SK-N-SH (cell line): Measurements from ENCODE around the gene F8. TPM values are rescaled to one million over a fixed set of nuclear protein-coding genes. Genes with fewer than 3 reads are reported as not detected.
A peak's percentile ranks its signal among the peaks of the same experiment; 100 is the strongest.

Source experiments
- CTCF ChIA-PET: fragments of 300-600, 350-600 bp; formaldehyde crosslinking; extraction: SDS; loops from one replicate; lab custom pipeline; 2021; lab: Yijun Ruan, JAX
- POLR2A ChIA-PET: fragments of 350-600 bp; sonication (Branson Sonifier 250); formaldehyde crosslinking; extraction: SDS; loops from one replicate; lab custom pipeline; 2020; ENCODE audit warnings: antibody characterized with exemption, inconsistent platforms; lab: Yijun Ruan, JAX
- DNase-seq: peaks from one replicate; pipeline ENCODE4 v3.0.0; 2012
- H2AFZ ChIP-seq: fragments of 200-600 bp; sonication (generic); 2 replicates; pipeline ENCODE4 v1.8.1; 2016; ENCODE audit warnings: antibody characterized with exemption, mild to moderate bottlenecking, low read depth
- H3F3A ChIP-seq: fragments of 200-600 bp; sonication (generic); replicated peaks from 2 replicates; pipeline ENCODE3; 2016; ENCODE audit warnings: antibody characterized with exemption, mild to moderate bottlenecking; ENCODE audit not compliant: insufficient read depth
- H3K27ac ChIP-seq, 2 experiments: fragments of 200-500 bp in 1 of 2; fragments of 200-600 bp in 1 of 2; sonication (Bioruptor generic) in 1 of 2; sonication (generic), shearing (Covaris generic) in 1 of 2; 2 replicates each; pipeline versions ENCODE4 v1.5.1 to v1.6.1; 2014 to 2016; ENCODE audit warnings: low read depth in 2 of 2, inconsistent platforms in 1 of 2, low read length in 1 of 2, mild to moderate bottlenecking in 1 of 2, mixed read lengths in 1 of 2
- H3K27me3 ChIP-seq: fragments of 200-600 bp; sonication (generic), shearing (Covaris generic); 2 replicates; pipeline ENCODE4 v1.6.1; 2016; ENCODE audit warnings: mixed run types; ENCODE audit not compliant: insufficient read depth
- H3K36me3 ChIP-seq, 2 experiments: fragments of 200-500 bp in 1 of 2; fragments of 200-600 bp in 1 of 2; sonication (Bioruptor generic) in 1 of 2; sonication (generic) in 1 of 2; replicated peaks in 1 of 2; 2 replicates each; pipeline versions ENCODE3 to v1.5.1; 2014 to 2016; ENCODE audit warnings: low read length in 1 of 2, mild to moderate bottlenecking in 1 of 2; ENCODE audit not compliant: insufficient read depth in 2 of 2, control insufficient read depth in 1 of 2
- H3K4me1 ChIP-seq, 2 experiments: fragments of 200-500 bp in 1 of 2; fragments of 200-600 bp in 1 of 2; sonication (Bioruptor generic) in 1 of 2; sonication (generic), shearing (Covaris generic) in 1 of 2; 2 replicates each; pipeline versions ENCODE4 v1.5.1 to v1.6.1; 2014 to 2016; ENCODE audit warnings: low read depth in 1 of 2, low read length in 1 of 2, mixed run types in 1 of 2; ENCODE audit not compliant: insufficient read depth in 2 of 2, control insufficient read depth in 1 of 2
- H3K4me2 ChIP-seq: fragments of 200-600 bp; sonication (generic), shearing (Covaris generic); 2 replicates; pipeline ENCODE4 v1.6.1; 2017; ENCODE audit warnings: mixed run types
- H3K4me3 ChIP-seq, 2 experiments: fragments of 200-500 bp in 1 of 2; fragments of 200-600 bp in 1 of 2; sonication (Bioruptor generic) in 1 of 2; sonication (generic), shearing (Covaris generic) in 1 of 2; 2 replicates each; pipeline versions ENCODE4 v1.5.1 to v1.8.1; 2014 to 2016; ENCODE audit warnings: low read depth in 2 of 2, inconsistent platforms in 1 of 2, low read length in 1 of 2, mild to moderate bottlenecking in 1 of 2, mixed read lengths in 1 of 2, moderate library complexity in 1 of 2
- H3K79me2 ChIP-seq: fragments of 200-600 bp; sonication (generic); 2 replicates; pipeline ENCODE4 v1.8.1; 2017; ENCODE audit warnings: mild to moderate bottlenecking; ENCODE audit not compliant: insufficient read depth
- H3K9ac ChIP-seq: fragments of 200-600 bp; sonication (generic); 2 replicates; pipeline ENCODE4 v1.6.1; 2017; ENCODE audit warnings: mixed run types
- H3K9me2 ChIP-seq: fragments of 200-600 bp; sonication (generic); 2 replicates; pipeline ENCODE4 v1.6.1; 2017; ENCODE audit warnings: mixed run types
- H3K9me3 ChIP-seq: fragments of 200-600 bp; sonication (generic); 2 replicates; pipeline ENCODE4 v1.6.1; 2017; ENCODE audit warnings: mixed run types, mild to moderate bottlenecking, moderate library complexity
- H4K20me1 ChIP-seq: fragments of 200-600 bp; sonication (generic); 2 replicates; pipeline ENCODE4 v1.6.1; 2017; ENCODE audit warnings: mild to moderate bottlenecking, mixed run types; ENCODE audit not compliant: insufficient read depth
- CTCF ChIP-seq: fragments of 200-600 bp; sonication (generic); IDR thresholded peaks from 2 replicates; pipeline ENCODE4 v1.6.1; 2017; ENCODE audit warnings: antibody characterized with exemption, mild to moderate bottlenecking, moderate library complexity
- ELF1 ChIP-seq: IDR thresholded peaks from 2 replicates; pipeline ENCODE4 v1.4.0; 2012
- EP300 ChIP-seq, 2 experiments: IDR thresholded peaks; 2 replicates each; pipeline versions ENCODE4 v1.4.0 to v1.6.1; 2012; ENCODE audit warnings: borderline replicate concordance in 1 of 2, low read depth in 1 of 2, low read length in 1 of 2
- FOSL2 ChIP-seq: IDR thresholded peaks from 2 replicates; pipeline ENCODE4 v1.4.0; 2012; ENCODE audit warnings: low read depth, mild to moderate bottlenecking, moderate library complexity, borderline replicate concordance
- GATA2 ChIP-seq: sonication (generic); formaldehyde crosslinking; IDR thresholded peaks from 2 replicates; pipeline ENCODE4 v1.5.0; 2020; ENCODE audit warnings: mild to moderate bottlenecking, missing genetic modification reagents
- JUND ChIP-seq: IDR thresholded peaks from 2 replicates; pipeline ENCODE4 v1.4.0; 2012
- MEF2A ChIP-seq: IDR thresholded peaks from 2 replicates; pipeline ENCODE4 v1.4.0; 2012; ENCODE audit warnings: low read depth, borderline replicate concordance
- NRF1 ChIP-seq: IDR thresholded peaks from 2 replicates; pipeline ENCODE4 v1.6.1; 2012; ENCODE audit warnings: low read depth, mild to moderate bottlenecking, low read length
- POLR2AphosphoS5 ChIP-seq: IDR thresholded peaks from 2 replicates; pipeline ENCODE4 v1.6.1; 2012; ENCODE audit warnings: low read depth, low read length
- RAD21 ChIP-seq: IDR thresholded peaks from 2 replicates; pipeline ENCODE4 v1.6.1; 2012; ENCODE audit warnings: mild to moderate bottlenecking, low read length
- RCOR1 ChIP-seq: fragments of 150-350 bp; IDR thresholded peaks from 2 replicates; pipeline ENCODE4 v1.6.1; 2017; ENCODE audit warnings: antibody characterized with exemption, low read length
- RFX5 ChIP-seq: IDR thresholded peaks from 2 replicates; pipeline ENCODE4 v1.6.1; 2012; ENCODE audit warnings: mild to moderate bottlenecking, improper control_type of control experiment, low read length
- RXRA ChIP-seq: IDR thresholded peaks from 2 replicates; pipeline ENCODE4 v1.4.0; 2012; ENCODE audit warnings: low read depth, mild to moderate bottlenecking, borderline replicate concordance
- SIN3A ChIP-seq: IDR thresholded peaks from 2 replicates; pipeline ENCODE4 v1.6.1; 2012; ENCODE audit warnings: low read depth, mild to moderate bottlenecking, low read length, moderate library complexity, borderline replicate concordance
- SMC3 ChIP-seq: IDR thresholded peaks from 2 replicates; pipeline ENCODE4 v1.6.1; 2012; ENCODE audit warnings: low read depth, low read length, improper control_type of control experiment
- TAF1 ChIP-seq: IDR thresholded peaks from 2 replicates; pipeline ENCODE4 v1.6.1; 2012; ENCODE audit warnings: low read depth, mild to moderate bottlenecking, low read length, moderate library complexity, borderline replicate concordance
- TCF12 ChIP-seq: IDR thresholded peaks from 2 replicates; pipeline ENCODE4 v1.4.0; 2012
- USF2 ChIP-seq: fragments of 150-350 bp; IDR thresholded peaks from 2 replicates; pipeline ENCODE4 v1.6.1; 2017; ENCODE audit warnings: antibody characterized with exemption, low read length, low read depth, borderline replicate concordance
- WGBS: methylation state at CpG from one replicate; pipeline ENCODE4 v1.1.6; 2017; ENCODE audit warnings: low lambda C conversion rate; 5-methylcytosine and 5-hydroxymethylcytosine counted together
- polyA plus RNA-seq, 3 experiments: library from polyadenylated mRNA; depleted of rRNA; stranded (reverse); fragments of >200 nt; gene quantifications; 2 replicates each; pipeline ENCODE4 v1.2.3, GENCODE V29; 2012

Gene F8
- polyA plus RNA-seq, 1 of the 3 experiments (the other 2 are of a cell fraction), result 2.5 TPM

- Histone ChIP-seq H3K9ac (no peak overlapping the region), H3K36me3 (no peaks in the 10 kb centered on the region), H3K4me1 (no peaks in the 10 kb centered on the region), H3K4me3 (no peak overlapping the region), H3K27ac (no peak overlapping the region), H3K79me2 (no peaks in the 10 kb centered on the region), H3K9me3 (0 out of 2 replicates have a peak, but pooled peaks cover 5% of the 10 kb centered on the region), H3F3A (no peaks in the 10 kb centered on the region), H3K9me2 (no peaks in the 10 kb centered on the region), H3K4me2 (no peak overlapping the region), H3K27me3 (no peaks in the 10 kb centered on the region), H2AFZ (0 out of 2 replicates have a peak overlapping the region, but pooled peaks have one; percentile 25), H4K20me1 (no peaks in the 10 kb centered on the region)
- TF ChIP-seq SMC3, result peak; percentile 11; the same call in 1 of the 2 replicates
- TF ChIP-seq RAD21, result peak; percentile 54
- TF ChIP-seq GATA2 (CRISPR knock-in tag), result no peak
- POLR2A ChIA-PET, result no interaction called here
- 23% methylated on average over 3 of the region's 3 CpGs for WGBS
- DNase-seq, result no peak
- CTCF ChIA-PET, result interaction anchor here (1.4 to 2.5 kb wide), 6 partner anchors 11 to 72 kb away, joined by 3 to 11 read pairs (median 6); no protein-coding TSS in a partner anchor
Observed at GRCh38 chrX:154986826-154987575, 35.5 kb downstream of the F8 start.

GRCh38 chrX:154981116-154981411 lies 41.5 kb downstream of the F8 start:
- no peak overlapping the region for H3K9ac ChIP-seq
- peak overlapping the region in 1 of 2 experiments; percentile 57; a peak in 2 of 4 replicates for H3K4me3 ChIP-seq
- no peaks in the 10 kb centered on the region for H3K36me3 ChIP-seq
- H3K9me2 ChIP-seq, result no peaks in the 10 kb centered on the region
- H3K4me1 ChIP-seq, result no peaks in the 10 kb centered on the region
- H3K27ac ChIP-seq, result no peak overlapping the region
- peak overlapping the region; percentile 44; the same call in 1 of the 2 replicates for H2AFZ ChIP-seq
- 44% methylated on average over 3 of the region's 6 CpGs for WGBS
- DNase-seq, result no peak
- H3K9me3 ChIP-seq, result peaks cover 8% of the 10 kb centered on the region; the same call in 1 of the 2 replicates
- ChIA-PET POLR2A (no interaction called here), CTCF (interaction anchor here (0.9 to 3.9 kb wide), 6 partner anchors 14 to 168 kb away, joined by 3 to 12 read pairs (median 6); partner anchors contain the start of gene FUNDC2)
- TF ChIP-seq RCOR1, result no peak
- no peak for TF ChIP-seq POLR2AphosphoS5
- H3K27me3 ChIP-seq, result no peaks in the 10 kb centered on the region
- H3K79me2 ChIP-seq, result no peaks in the 10 kb centered on the region
- H4K20me1 ChIP-seq, result no peaks in the 10 kb centered on the region
- no peaks in the 10 kb centered on the region for H3F3A ChIP-seq
- H3K4me2 ChIP-seq, result peak overlapping the region; percentile 52

GRCh38 chrX:154980330-154981115 lies 42.0 kb downstream of the F8 start:
- no peak overlapping the region for H3K9ac ChIP-seq
- H3K27me3 ChIP-seq, result no peaks in the 10 kb centered on the region
- peak overlapping the region; percentile 52 for H3K4me2 ChIP-seq
- H3K79me2 ChIP-seq, result no peaks in the 10 kb centered on the region
- no peaks in the 10 kb centered on the region for H3F3A ChIP-seq
- DNase-seq, result peak; percentile 66
- H3K4me3 ChIP-seq, result peak overlapping the region; percentile 33 to 57
- ChIA-PET CTCF (interaction anchor here (0.8 to 3.9 kb wide), 8 partner anchors 15 to 168 kb away, joined by 3 to 12 read pairs (median 4); no protein-coding TSS in a partner anchor), POLR2A (interaction anchor here (0.7 kb wide), 1 partner anchor 46 kb away, joined by 3 read pairs; the partner anchor contains the start of gene FUNDC2)
- no peaks in the 10 kb centered on the region for H4K20me1 ChIP-seq
- H3K27ac ChIP-seq, result no peak overlapping the region
- H2AFZ ChIP-seq, result peak overlapping the region; percentile 44; the same call in 1 of the 2 replicates
- H3K4me1 ChIP-seq, result no peaks in the 10 kb centered on the region
- H3K9me2 ChIP-seq, result no peaks in the 10 kb centered on the region
- WGBS, result 0% methylated on average over 7 of the region's 11 CpGs
- H3K9me3 ChIP-seq, result peaks cover 8% of the 10 kb centered on the region; the same call in 1 of the 2 replicates
- H3K36me3 ChIP-seq, result no peaks in the 10 kb centered on the region
- TF ChIP-seq ELF1 (no peak), TAF1 (no peak), NRF1 (no peak), JUND (0 out of 2 replicates have a peak, but pooled peaks have one; percentile 6), RXRA (no peak), CTCF (peak; percentile 74), EP300 (IDR thresholded peaks at IDR 0.05; ENCODE audit: borderline replicate concordance in 1 of 2, low read depth in 1 of 2, low read length in 1 of 2) (no peak), USF2 (no peak), SMC3 (peak; percentile 78), RFX5 (no peak), TCF12 (peak; percentile 58; the same call in 1 of the 2 replicates), MEF2A (no peak), RAD21 (peak; percentile 92), SIN3A (no peak), FOSL2 (no peak)
